KOPT-K1 (cell line): Measurements from ENCODE around the gene CLTC.

Source experiments
- H3K27ac ChIP-seq: fragments of 200-600 bp; sonication (generic); 2 replicates; pipeline ENCODE4 v1.5.1; 2016; ENCODE audit warnings: antibody characterized with exemption, mild to moderate bottlenecking, low read depth, low read length; ENCODE audit not compliant: poor library complexity, severe bottlenecking
- H3K36me3 ChIP-seq: fragments of 200-600 bp; sonication (generic); 2 replicates; pipeline ENCODE4 v1.5.1; 2017; ENCODE audit warnings: antibody characterized with exemption, mild to moderate bottlenecking, low read length, moderate library complexity; ENCODE audit not compliant: insufficient read depth
- H3K9me3 ChIP-seq: fragments of 200-600 bp; sonication (generic); 2 replicates; pipeline ENCODE4 v1.5.1; 2017; ENCODE audit warnings: antibody characterized with exemption, low read length, mild to moderate bottlenecking; ENCODE audit not compliant: insufficient read depth, poor library complexity, severe bottlenecking

The CLTC gene

GRCh38 chr17:59623151-59623550 lies 3.5 kb downstream of the CLTC start:
- H3K36me3 ChIP-seq = peaks cover 63% of the 10 kb centered on the region
- no peak overlapping the region for H3K27ac ChIP-seq
- no peaks in the 10 kb centered on the region for H3K9me3 ChIP-seq

- Histone ChIP-seq H3K36me3 (peaks cover 86% of the 10 kb centered on the region), H3K9me3 (no peaks in the 10 kb centered on the region), H3K27ac (no peak overlapping the region)
Observed at GRCh38 chr17:59626756-59627155, 7.1 kb downstream of the CLTC start.

GRCh38 chr17:59627274-59627673 lies 7.6 kb downstream of the CLTC start:
- H3K27ac ChIP-seq = no peak overlapping the region
- no peaks in the 10 kb centered on the region for H3K9me3 ChIP-seq
- peaks cover 81% of the 10 kb centered on the region for H3K36me3 ChIP-seq

- H3K36me3 ChIP-seq = peaks cover 81% of the 10 kb centered on the region
- no peaks in the 10 kb centered on the region for H3K9me3 ChIP-seq
- no peak overlapping the region for H3K27ac ChIP-seq
Observed at GRCh38 chr17:59627770-59628171, 8.1 kb downstream of the CLTC start.

GRCh38 chr17:59629174-59629573 lies 9.5 kb downstream of the CLTC start:
- H3K27ac ChIP-seq = no peak overlapping the region
- no peaks in the 10 kb centered on the region for H3K9me3 ChIP-seq
- peaks cover 79% of the 10 kb centered on the region for H3K36me3 ChIP-seq

- Histone ChIP-seq H3K36me3 (peaks cover 81% of the 10 kb centered on the region), H3K27ac (no peak overlapping the region), H3K9me3 (no peaks in the 10 kb centered on the region)
Observed at GRCh38 chr17:59631276-59631675, 11.6 kb downstream of the CLTC start.

- H3K27ac ChIP-seq = no peak overlapping the region
- H3K9me3 ChIP-seq = no peaks in the 10 kb centered on the region
- peaks cover 75% of the 10 kb centered on the region for H3K36me3 ChIP-seq
Observed at GRCh38 chr17:59632398-59632797, 12.7 kb downstream of the CLTC start.

GRCh38 chr17:59633658-59634359 lies 14.1 kb downstream of the CLTC start:
- Histone ChIP-seq H3K27ac (no peak overlapping the region), H3K9me3 (no peaks in the 10 kb centered on the region), H3K36me3 (peaks cover 61% of the 10 kb centered on the region)

GRCh38 chr17:59634632-59635541 lies 15.2 kb downstream of the CLTC start:
- no peaks in the 10 kb centered on the region for H3K9me3 ChIP-seq
- peaks cover 50% of the 10 kb centered on the region for H3K36me3 ChIP-seq
- H3K27ac ChIP-seq = no peak overlapping the region

- peaks cover 41% of the 10 kb centered on the region for H3K36me3 ChIP-seq
- H3K9me3 ChIP-seq = no peaks in the 10 kb centered on the region
- H3K27ac ChIP-seq = no peak overlapping the region
Observed at GRCh38 chr17:59637611-59638310, 18.1 kb downstream of the CLTC start.

- Histone ChIP-seq H3K36me3 (peaks cover 38% of the 10 kb centered on the region), H3K27ac (no peak overlapping the region), H3K9me3 (no peaks in the 10 kb centered on the region)
Observed at GRCh38 chr17:59638553-59638952, 18.9 kb downstream of the CLTC start.

GRCh38 chr17:59641799-59642484 lies 22.2 kb downstream of the CLTC start:
- Histone ChIP-seq H3K27ac (peak overlapping the region; percentile 45), H3K36me3 (peaks cover 47% of the 10 kb centered on the region), H3K9me3 (no peaks in the 10 kb centered on the region)

- no peaks in the 10 kb centered on the region for H3K9me3 ChIP-seq
- peaks cover 54% of the 10 kb centered on the region for H3K36me3 ChIP-seq
- peak overlapping the region; percentile 45 for H3K27ac ChIP-seq
Observed at GRCh38 chr17:59642565-59642964, 22.9 kb downstream of the CLTC start.

GRCh38 chr17:59643159-59644140 lies 23.8 kb downstream of the CLTC start:
- Histone ChIP-seq H3K27ac (no peak overlapping the region), H3K9me3 (no peaks in the 10 kb centered on the region), H3K36me3 (peaks cover 62% of the 10 kb centered on the region)
